Vagina (tissue), 2 donors: ENCODE results near the gene COPB2. TPM values are rescaled to one million over a fixed set of nuclear protein-coding genes. Genes with fewer than 3 reads are reported as not detected.

Experiments
- DNase-seq, 2 donors: peaks; one replicate each; pipeline ENCODE4 v3.0.0-alpha.2; 2017; ENCODE audit errors: extremely low spot score in 2 of 2
- H3K27ac ChIP-seq: fragments of 200-600 bp; sonication (generic); one replicate; pipeline ENCODE4 v1.5.1; 2019
- H3K27me3 ChIP-seq: fragments of 200-600 bp; sonication (generic); one replicate; pipeline ENCODE4 v1.5.1; 2019
- H3K36me3 ChIP-seq, 2 donors: fragments of 200-600 bp; sonication (generic); one replicate each; pipeline ENCODE4 v1.5.1; 2017 to 2019
- H3K4me1 ChIP-seq: fragments of 200-600 bp; sonication (generic); one replicate; pipeline ENCODE4 v1.5.1; 2019
- H3K4me3 ChIP-seq, 2 donors: fragments of 200-600 bp; sonication (generic); 1 replicate in 1 of 2; 2 replicates in 1 of 2; pipeline ENCODE4 v1.5.1; 2016 to 2019
- H3K9me3 ChIP-seq: fragments of 200-600 bp; sonication (generic); one replicate; pipeline ENCODE4 v1.5.1; 2019
- POLR2A ChIP-seq, 2 donors: fragments of 450-650 bp; IDR thresholded peaks; one replicate each; pipeline ENCODE4 v1.6.1; 2017; ENCODE audit warnings: antibody characterized with exemption in 2 of 2, mild to moderate bottlenecking in 2 of 2, moderate library complexity in 2 of 2
- POLR2AphosphoS5 ChIP-seq, 2 donors: sonication (generic); formaldehyde crosslinking; IDR thresholded peaks; one replicate each; pipeline ENCODE4 v1.9.0; 2017; ENCODE audit warnings: antibody characterized with exemption in 2 of 2, mild to moderate bottlenecking in 2 of 2, low read depth in 1 of 2; ENCODE audit not compliant: insufficient read depth in 1 of 2
- intact Hi-C: fragments of 100-400 bp; cut with DNase I; formaldehyde crosslinking; loops from one replicate; pipeline ENCODE4 v1.15.1; 2023
- small RNA-seq: library from RNA; depleted of rRNA; stranded (forward); fragments of <200 nt; gene quantifications from one replicate; pipeline ENCODE3, GENCODE V24; 2016
- total RNA-seq: library from RNA; depleted of rRNA; stranded (reverse); fragments of >200 nt; gene quantifications from one replicate; pipeline ENCODE4 v1.2.3, GENCODE V29; 2016
- TF ChIP-seq, protein P1 (sequence below), 3 experiments: fragments of 450-650 bp in 2 of 3; fragments of 200-600 bp in 1 of 3; sonication (generic) in 1 of 3; IDR thresholded peaks; one replicate each; pipeline ENCODE4 v1.5.1; 2017 to 2019; ENCODE audit warnings: antibody characterized with exemption in 3 of 3, mild to moderate bottlenecking in 2 of 3, moderate library complexity in 2 of 3

The COPB2 gene
- total RNA-seq, 1 donor from 2014 or later: 67.0 TPM

DNA sequence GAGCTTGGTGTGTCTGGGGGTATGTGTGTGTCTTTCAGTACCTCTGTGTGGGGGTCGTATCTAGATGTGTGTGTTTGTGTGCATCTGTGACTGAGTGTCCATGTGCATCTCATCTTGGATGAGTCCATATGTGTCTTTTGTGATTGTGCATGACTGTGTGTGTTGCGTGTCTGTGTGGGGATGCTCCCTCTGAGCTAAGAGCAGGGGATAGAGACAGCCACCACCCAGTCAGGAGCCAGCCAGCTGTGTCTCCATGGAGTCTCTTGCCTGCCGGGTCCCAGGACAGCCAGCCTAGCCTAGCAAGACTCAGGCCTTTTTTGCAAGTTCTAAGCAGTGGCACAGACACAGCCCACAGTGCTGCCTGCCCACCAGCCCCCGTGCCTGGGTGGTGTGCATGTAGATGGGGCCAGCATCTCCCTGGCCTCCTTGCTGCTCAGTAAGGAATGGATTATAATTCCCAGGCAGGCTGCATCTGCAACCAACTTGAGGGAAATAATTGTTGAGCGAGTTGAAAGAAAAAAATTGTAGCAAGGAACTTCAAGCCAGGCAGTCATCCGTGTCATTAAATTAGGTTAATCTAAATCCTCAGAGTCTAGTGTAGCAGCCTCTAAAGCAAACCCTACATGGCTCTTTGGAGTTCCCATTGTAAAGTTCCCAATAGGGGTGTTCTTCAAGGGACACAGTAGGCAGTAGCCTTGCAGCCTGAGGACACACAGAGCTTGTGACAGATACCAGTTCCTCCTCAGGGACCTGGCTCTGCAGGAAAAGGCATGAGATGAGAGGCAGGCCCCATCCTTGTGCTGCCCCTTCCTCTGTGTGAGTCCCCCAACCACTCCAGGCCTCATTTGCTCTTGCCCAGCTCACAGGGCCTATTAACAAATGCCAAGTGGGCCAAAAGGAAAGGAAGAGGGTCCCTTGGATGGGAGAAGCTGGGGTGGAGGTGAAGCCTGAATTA lies 81.6 kb downstream of the COPB2 start:
- no peak overlapping the region for H3K4me3 ChIP-seq
- intact Hi-C loops: no loop called here
- H3K36me3 ChIP-seq: no peaks in the 10 kb centered on the region
- no peaks in the 10 kb centered on the region for H3K27me3 ChIP-seq
- TF ChIP-seq POLR2AphosphoS5 (IDR thresholded peaks at IDR 0.05; ENCODE audit: insufficient read depth in 1 of 2, low read depth in 1 of 2) (no peak), POLR2A (IDR thresholded peaks at IDR 0.05) (no peak)
- TF ChIP-seq, protein P1, sequence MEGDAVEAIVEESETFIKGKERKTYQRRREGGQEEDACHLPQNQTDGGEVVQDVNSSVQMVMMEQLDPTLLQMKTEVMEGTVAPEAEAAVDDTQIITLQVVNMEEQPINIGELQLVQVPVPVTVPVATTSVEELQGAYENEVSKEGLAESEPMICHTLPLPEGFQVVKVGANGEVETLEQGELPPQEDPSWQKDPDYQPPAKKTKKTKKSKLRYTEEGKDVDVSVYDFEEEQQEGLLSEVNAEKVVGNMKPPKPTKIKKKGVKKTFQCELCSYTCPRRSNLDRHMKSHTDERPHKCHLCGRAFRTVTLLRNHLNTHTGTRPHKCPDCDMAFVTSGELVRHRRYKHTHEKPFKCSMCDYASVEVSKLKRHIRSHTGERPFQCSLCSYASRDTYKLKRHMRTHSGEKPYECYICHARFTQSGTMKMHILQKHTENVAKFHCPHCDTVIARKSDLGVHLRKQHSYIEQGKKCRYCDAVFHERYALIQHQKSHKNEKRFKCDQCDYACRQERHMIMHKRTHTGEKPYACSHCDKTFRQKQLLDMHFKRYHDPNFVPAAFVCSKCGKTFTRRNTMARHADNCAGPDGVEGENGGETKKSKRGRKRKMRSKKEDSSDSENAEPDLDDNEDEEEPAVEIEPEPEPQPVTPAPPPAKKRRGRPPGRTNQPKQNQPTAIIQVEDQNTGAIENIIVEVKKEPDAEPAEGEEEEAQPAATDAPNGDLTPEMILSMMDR (IDR thresholded peaks at IDR 0.05): no peak
- no peaks in the 10 kb centered on the region for H3K9me3 ChIP-seq
- H3K27ac ChIP-seq: no peak overlapping the region
- no peak for DNase-seq
- peaks cover 31% of the 10 kb centered on the region for H3K4me1 ChIP-seq

Small RNA genes within 50 kb of the gene (small RNA-seq; reads per million reads assigned to genes)
- not detected for gene RF00026

Other genes starting within 250 kb of the COPB2 start
- gene MRPS22, start 45.6 kb downstream of the COPB2 start, total RNA-seq: 45.7 TPM
- not detected for gene RBP2, start 86.9 kb upstream of the COPB2 start, total RNA-seq
- 19.9 TPM for gene RBP1, start 150.1 kb upstream of the COPB2 start, total RNA-seq